Measurements from ENCODE around the gene STK24.

GRCh38 chr13:98512774-98513665 is 63.9 kb downstream of the STK24 start:
- TF ChIP-seq POLR2AphosphoS5 (IDR thresholded peaks at IDR 0.05; ENCODE audit: borderline replicate concordance, low read depth, low read length) (no peak), EZH2 (IDR thresholded peaks at IDR 0.05) (no peak)
